Measurements from ENCODE around the gene ZNF224.
"Not testable (repeated sequence)": the region's sequence is repeated elsewhere in the genome, so short reads cannot be mapped to it uniquely, and the experiment has no call there.

Gene ZNF224

DNA sequence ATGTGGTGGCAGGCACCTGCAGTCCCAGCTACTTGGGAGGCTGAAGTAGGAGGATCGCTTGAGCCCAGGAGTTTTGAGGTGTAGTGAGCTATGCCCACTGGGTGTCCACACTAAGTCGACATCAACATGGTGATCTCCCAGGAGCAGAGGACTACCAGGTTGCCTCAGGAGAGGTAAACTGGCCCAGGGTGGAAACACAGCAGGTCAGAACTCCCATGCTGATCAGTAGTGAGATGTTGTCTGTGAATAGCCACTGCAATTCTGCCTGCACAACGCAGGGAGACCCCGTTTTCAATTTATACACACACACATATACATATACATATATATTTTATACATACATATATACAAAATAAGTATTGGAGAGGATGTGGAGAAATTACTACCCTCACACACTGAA is 2.1 kb upstream of the ZNF224 start:
- Histone ChIP-seq H2AFZ (ENCODE audit: low read depth, low read length) (no peak overlapping the region), H3K4me1 (ENCODE audit: insufficient read depth, low read length) (no peaks in the 10 kb centered on the region), H3K27me3 (ENCODE audit: insufficient read depth, low read length) (no peaks in the 10 kb centered on the region), H3K9me3 (ENCODE audit: low read length) (no peaks in the 10 kb centered on the region), H3K36me3 (ENCODE audit: insufficient read depth, low read length) (peaks cover 3% of the 10 kb centered on the region), H3K4me3 (ENCODE audit: low read length) (no peak overlapping the region)

DNA sequence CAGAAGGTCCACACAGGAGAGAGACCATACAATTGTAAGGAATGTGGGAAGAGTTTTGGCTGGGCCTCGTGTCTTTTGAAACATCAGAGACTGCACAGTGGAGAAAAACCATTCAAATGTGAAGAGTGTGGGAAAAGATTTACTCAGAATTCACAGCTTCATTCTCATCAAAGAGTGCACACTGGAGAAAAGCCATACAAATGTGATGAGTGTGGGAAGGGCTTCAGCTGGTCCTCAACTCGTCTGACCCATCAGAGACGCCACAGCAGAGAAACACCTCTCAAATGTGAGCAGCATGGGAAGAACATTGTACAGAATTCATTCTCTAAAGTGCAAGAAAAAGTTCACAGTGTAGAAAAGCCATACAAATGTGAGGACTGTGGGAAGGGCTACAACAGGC is 13.6 kb downstream of the ZNF224 start:
- H3K36me3 ChIP-seq (ENCODE audit: insufficient read depth, low read length): peaks cover 45% of the 10 kb centered on the region
- H3K4me1 ChIP-seq (ENCODE audit: insufficient read depth, low read length): no peaks in the 10 kb centered on the region
- H3K4me3 ChIP-seq (ENCODE audit: low read length): no peak overlapping the region
- H3K9me3 ChIP-seq (ENCODE audit: low read length): peaks cover 36% of the 10 kb centered on the region
- H2AFZ ChIP-seq (ENCODE audit: low read depth, low read length): no peak overlapping the region
- H3K27me3 ChIP-seq (ENCODE audit: insufficient read depth, low read length): no peaks in the 10 kb centered on the region

DNA sequence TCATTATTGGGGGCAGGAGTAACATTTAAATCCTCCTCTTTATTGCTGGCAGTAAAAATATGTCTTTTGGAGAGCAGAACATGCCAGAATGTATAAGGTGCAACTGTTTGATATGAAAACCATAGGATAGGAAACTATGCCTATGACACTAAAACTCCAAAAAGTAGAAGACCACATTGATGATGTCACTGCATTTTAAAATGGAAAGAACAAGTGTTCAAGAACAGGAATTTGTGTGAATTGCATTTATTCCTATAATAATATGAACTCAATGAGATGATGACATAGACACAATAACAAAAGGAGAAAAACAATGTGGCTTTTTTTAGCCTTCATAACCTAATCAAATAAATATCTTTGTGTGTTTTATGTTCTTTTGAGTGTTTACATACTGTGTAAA is 15.3 kb downstream of the ZNF224 start:
- Histone ChIP-seq H3K4me1 (ENCODE audit: insufficient read depth, low read length) (peaks cover 3% of the 10 kb centered on the region), H3K9me3 (ENCODE audit: low read length) (peaks cover 34% of the 10 kb centered on the region), H2AFZ (ENCODE audit: low read depth, low read length) (no peak overlapping the region), H3K36me3 (ENCODE audit: insufficient read depth, low read length) (peaks cover 31% of the 10 kb centered on the region), H3K4me3 (ENCODE audit: low read length) (no peak overlapping the region), H3K27me3 (ENCODE audit: insufficient read depth, low read length) (no peaks in the 10 kb centered on the region)

DNA sequence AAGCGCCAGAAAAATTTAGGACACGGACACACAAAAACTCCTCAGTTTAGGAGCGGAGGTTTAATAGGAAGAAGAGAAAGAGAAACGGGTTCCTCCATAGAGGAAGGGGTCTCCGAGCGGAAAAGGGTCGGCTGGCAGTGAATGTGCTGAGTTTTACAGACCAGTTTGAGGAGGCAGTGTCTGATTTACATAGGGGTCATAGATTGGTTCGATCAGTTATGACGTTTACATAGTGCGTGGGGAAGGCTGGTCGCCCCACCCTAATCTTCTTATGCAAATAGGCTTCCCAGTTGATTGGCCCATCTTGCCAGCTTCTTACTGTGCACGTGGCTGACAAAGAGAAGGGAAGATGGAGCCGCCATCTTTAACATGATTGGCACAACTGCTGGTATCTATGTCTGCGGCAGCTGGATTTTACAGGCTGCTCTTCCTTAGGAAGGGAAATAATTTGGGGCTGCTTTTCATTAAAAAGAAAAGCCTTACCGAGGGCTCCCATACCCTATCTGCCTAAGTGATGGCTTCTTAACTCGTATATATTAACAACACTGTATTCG is 17.8 kb downstream of the ZNF224 start:
- H3K4me3 ChIP-seq (ENCODE audit: low read length): peak overlapping the region; percentile 94

DNA sequence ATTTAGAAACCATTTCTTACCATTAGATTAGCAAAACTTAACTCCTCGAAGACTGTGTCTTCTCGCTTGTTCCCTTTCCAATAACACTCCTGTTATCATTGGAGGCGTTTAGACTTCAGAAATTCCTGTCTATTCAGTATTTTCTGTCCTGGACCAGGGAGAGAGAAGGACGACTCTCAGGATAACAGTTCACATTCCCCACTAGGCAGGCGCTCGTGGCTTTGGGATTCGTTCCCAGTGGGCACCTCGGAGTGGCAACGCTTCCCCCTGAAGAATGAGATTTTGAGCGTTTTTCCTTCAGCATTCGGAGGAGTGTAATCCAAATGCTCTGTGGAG is 18.6 kb downstream of the ZNF224 start:
- peak overlapping the region; percentile 94 for H3K4me3 ChIP-seq (ENCODE audit: low read length)
- H2AFZ ChIP-seq (ENCODE audit: low read depth, low read length): peak overlapping the region; percentile 62
- peaks cover 21% of the 10 kb centered on the region for H3K36me3 ChIP-seq (ENCODE audit: insufficient read depth, low read length)
- H3K27me3 ChIP-seq (ENCODE audit: insufficient read depth, low read length): no peaks in the 10 kb centered on the region
- H3K4me1 ChIP-seq (ENCODE audit: insufficient read depth, low read length): peaks cover 3% of the 10 kb centered on the region
- H3K9me3 ChIP-seq (ENCODE audit: low read length): peaks cover 12% of the 10 kb centered on the region

More for the DNA sequence above, 17.8 kb downstream of the ZNF224 start:
- Histone ChIP-seq H3K27me3 (ENCODE audit: insufficient read depth, low read length) (no peaks in the 10 kb centered on the region), H3K4me1 (ENCODE audit: insufficient read depth, low read length) (peaks cover 3% of the 10 kb centered on the region), H3K9me3 (ENCODE audit: low read length) (peaks cover 19% of the 10 kb centered on the region), H2AFZ (ENCODE audit: low read depth, low read length) (peak overlapping the region; percentile 62), H3K36me3 (ENCODE audit: insufficient read depth, low read length) (peaks cover 24% of the 10 kb centered on the region)

DNA sequence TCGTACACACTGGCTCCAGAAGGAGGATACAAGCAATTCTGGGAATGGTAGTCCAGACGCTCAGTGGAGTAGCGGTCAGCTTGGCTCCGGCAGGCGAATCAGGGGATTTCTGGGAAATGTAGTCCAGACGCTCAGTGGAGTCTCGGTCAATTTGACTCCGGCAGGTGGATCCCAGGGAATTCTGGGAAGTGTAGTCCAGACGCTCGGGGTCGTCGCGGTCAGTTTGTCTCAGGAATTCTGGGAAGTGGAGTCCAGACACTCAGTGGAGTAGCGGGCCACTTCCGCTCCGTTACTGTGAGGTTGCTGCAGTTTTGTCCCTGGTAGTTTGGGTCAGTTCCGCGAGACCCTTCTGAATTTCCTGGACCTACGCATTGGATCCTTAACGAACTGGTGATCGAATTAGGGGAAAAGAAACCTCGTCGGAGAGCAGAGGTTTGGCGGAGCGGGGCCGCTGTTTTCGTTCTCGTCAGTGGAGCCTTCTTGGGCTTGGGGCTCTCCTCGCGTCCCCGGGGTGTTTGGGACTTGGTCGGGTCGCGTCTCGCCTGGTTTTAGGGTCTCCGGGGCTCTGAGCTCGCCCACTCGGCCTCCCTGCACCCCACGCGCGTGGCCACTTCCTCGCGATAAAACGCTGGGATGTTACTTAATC is 19.1 kb downstream of the ZNF224 start, which contains the start of gene ZNF225:
TSS of gene ZNF225 (plus strand) at position 262 of the 646 bp plus-strand sequence. CDS start 2,429 bp downstream, outside the sequence.
- H3K36me3 ChIP-seq (ENCODE audit: insufficient read depth, low read length): peaks cover 20% of the 10 kb centered on the region
- H3K27me3 ChIP-seq (ENCODE audit: insufficient read depth, low read length): no peaks in the 10 kb centered on the region
- H3K4me3 ChIP-seq (ENCODE audit: low read length): peak within 1 kb of the TSS; percentile 94
- H3K9me3 ChIP-seq (ENCODE audit: low read length): peaks cover 7% of the 10 kb centered on the region
- peak within 1 kb of the TSS; percentile 62 for H2AFZ ChIP-seq (ENCODE audit: low read depth, low read length)
- peaks cover 3% of the 10 kb centered on the region for H3K4me1 ChIP-seq (ENCODE audit: insufficient read depth, low read length)

DNA sequence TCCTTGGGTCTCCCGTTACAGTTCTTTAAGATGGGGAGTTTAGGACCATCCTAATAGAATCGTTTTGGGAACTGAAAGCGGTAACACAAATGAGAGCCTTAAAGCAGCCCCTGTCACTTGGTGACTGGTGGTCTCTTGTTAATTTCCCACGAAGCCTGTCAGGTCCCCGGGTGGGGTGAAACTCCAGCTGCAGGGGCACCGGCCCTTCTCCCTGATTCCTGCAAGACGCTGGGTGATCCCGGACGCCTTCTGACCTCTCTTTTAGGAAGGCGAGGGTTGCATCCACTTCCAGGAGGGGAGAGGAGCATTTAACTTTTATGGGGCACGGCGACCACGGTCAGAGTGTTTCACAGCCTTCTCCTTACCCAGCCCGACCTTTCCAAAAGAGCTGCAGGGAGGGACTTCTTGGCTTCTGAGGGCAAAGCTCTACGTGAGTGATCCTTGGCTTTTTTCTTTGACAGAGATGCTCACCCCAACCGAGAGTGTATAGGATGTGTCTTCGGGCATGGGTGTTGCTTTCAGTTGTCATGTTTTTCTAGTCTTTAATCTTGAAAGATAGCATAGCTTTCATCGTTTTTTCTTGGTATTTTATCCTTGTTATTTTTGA is 19.7 kb downstream of the ZNF224 start:
- Histone ChIP-seq H3K36me3 (ENCODE audit: insufficient read depth, low read length) (peaks cover 19% of the 10 kb centered on the region), H3K4me1 (ENCODE audit: insufficient read depth, low read length) (peaks cover 3% of the 10 kb centered on the region), H3K9me3 (ENCODE audit: low read length) (peaks cover 7% of the 10 kb centered on the region), H2AFZ (ENCODE audit: low read depth, low read length) (peak overlapping the region; percentile 58), H3K4me3 (ENCODE audit: low read length) (peak overlapping the region; percentile 94), H3K27me3 (ENCODE audit: insufficient read depth, low read length) (no peaks in the 10 kb centered on the region)

DNA sequence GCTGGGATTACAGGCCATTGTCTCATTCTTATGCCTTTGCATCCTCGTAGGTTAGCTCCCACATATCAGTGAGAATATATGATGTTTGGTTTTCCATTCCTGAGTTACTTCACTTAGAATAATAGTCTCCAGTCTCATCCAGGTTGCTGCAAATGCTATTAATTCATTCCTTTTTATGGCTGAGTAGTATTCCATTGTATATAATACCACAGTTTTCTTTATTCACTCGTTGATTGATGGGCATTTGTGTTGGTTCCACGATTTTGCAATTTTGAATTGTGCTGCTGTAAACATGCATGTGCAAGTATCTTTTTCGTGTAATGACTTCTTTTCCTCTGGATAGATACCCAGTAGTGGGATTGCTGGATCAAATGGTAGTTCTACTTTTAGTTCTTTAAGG is 27.0 kb downstream of the ZNF224 start:
- not testable (repeated sequence) for H3K4me3 ChIP-seq (ENCODE audit: low read length); H3K4me1 ChIP-seq (ENCODE audit: insufficient read depth, low read length); H3K27me3 ChIP-seq (ENCODE audit: insufficient read depth, low read length); H2AFZ ChIP-seq (ENCODE audit: low read depth, low read length)
- peaks cover 51% of the 10 kb centered on the region for H3K36me3 ChIP-seq (ENCODE audit: insufficient read depth, low read length)
- H3K9me3 ChIP-seq (ENCODE audit: low read length): peaks cover 13% of the 10 kb centered on the region

DNA sequence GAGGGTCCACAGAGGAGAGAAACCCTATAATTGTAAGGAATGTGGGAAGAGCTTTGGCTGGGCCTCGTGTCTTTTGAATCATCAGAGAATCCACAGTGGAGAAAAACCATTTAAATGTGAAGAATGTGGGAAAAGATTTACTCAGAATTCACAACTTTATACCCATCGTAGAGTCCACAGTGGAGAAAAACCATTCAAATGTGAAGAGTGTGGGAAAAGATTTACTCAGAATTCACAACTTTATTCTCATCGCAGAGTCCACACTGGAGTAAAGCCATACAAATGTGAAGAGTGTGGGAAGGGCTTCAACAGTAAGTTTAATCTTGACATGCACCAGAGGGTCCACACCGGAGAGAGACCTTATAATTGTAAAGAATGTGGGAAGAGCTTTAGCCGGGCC is 37.8 kb downstream of the ZNF224 start:
- H3K9me3 ChIP-seq (ENCODE audit: low read length): peaks cover 39% of the 10 kb centered on the region
- no peak overlapping the region for H2AFZ ChIP-seq (ENCODE audit: low read depth, low read length)
- peaks cover 16% of the 10 kb centered on the region for H3K4me1 ChIP-seq (ENCODE audit: insufficient read depth, low read length)
- no peaks in the 10 kb centered on the region for H3K27me3 ChIP-seq (ENCODE audit: insufficient read depth, low read length)
- no peak overlapping the region for H3K4me3 ChIP-seq (ENCODE audit: low read length)
- H3K36me3 ChIP-seq (ENCODE audit: insufficient read depth, low read length): peaks cover 41% of the 10 kb centered on the region

DNA sequence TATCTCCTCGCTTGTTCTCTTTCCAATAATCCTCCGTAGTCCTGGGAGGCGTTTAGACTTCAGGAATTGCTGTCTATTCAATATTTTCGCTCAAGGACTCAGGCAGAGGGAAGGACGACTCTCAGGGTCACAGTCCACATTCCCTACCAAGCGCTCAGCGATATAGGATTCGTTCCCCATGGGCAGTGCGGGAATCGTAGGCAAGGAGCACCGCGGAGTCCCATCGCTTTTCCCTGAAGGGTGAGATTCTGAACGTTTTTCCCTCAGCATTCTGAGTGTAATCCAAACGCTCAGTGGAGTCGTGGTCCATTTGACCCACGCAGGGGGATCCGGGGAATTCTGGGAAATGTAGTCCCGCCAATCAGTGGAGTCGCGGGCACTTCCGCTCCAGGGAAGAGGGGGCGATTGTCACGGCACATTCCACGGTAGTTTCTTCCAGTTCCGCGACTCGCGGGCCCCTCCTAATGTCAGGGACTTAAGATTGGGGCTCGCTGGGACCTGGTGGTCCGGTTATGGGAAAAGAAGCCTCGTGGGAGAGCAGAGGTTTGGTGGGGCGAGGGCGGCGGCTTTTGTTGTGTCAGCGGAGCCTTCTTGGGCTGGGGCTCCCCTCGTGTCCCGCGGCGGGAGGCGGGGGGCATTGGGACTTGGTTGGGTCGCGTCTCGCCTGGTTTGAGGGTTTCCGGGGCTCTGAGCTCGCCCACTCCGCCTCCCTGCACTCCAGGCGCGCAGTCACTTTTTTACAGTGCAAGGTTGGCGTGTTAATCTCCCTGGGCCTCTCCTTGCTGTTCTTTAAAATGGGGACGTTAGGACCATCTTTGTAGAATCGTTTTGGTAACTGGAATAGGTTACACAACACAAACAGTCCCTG is 47.3 kb downstream of the ZNF224 start, which contains the start of gene ZNF234:
TSS of gene ZNF234 (plus strand) at position 364 of the 868 bp plus-strand sequence. CDS start 3,079 bp downstream, outside the sequence.
- Histone ChIP-seq H3K27me3 (ENCODE audit: insufficient read depth, low read length) (no peaks in the 10 kb centered on the region), H3K4me3 (ENCODE audit: low read length) (peak within 1 kb of the TSS; percentile 70), H2AFZ (ENCODE audit: low read depth, low read length) (peak within 1 kb of the TSS; percentile 91), H3K36me3 (ENCODE audit: insufficient read depth, low read length) (peaks cover 22% of the 10 kb centered on the region), H3K9me3 (ENCODE audit: low read length) (peaks cover 2% of the 10 kb centered on the region), H3K4me1 (ENCODE audit: insufficient read depth, low read length) (peaks cover 17% of the 10 kb centered on the region)

DNA sequence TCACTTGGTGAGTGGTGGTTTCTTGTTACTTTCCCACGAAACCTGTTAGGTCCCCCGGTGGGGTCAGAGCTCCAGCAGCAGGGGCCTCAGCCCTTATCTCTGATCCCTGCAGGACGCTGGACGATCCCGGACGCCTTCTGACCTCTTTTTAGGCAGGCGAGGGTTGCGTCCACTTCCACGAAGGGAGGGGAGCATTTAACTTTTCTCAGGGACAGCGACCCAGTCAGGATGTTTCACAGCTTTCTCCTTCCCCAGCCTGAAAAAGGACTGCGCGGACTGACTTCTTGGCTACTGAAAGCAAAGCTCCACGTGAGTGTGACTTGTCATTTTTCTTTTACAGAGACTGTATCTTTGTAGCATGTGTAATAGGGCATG is 47.9 kb downstream of the ZNF224 start:
- Histone ChIP-seq H3K36me3 (ENCODE audit: insufficient read depth, low read length) (peaks cover 23% of the 10 kb centered on the region), H3K27me3 (ENCODE audit: insufficient read depth, low read length) (no peaks in the 10 kb centered on the region), H3K9me3 (ENCODE audit: low read length) (peaks cover 2% of the 10 kb centered on the region), H3K4me1 (ENCODE audit: insufficient read depth, low read length) (peaks cover 17% of the 10 kb centered on the region), H2AFZ (ENCODE audit: low read depth, low read length) (peak overlapping the region; percentile 91), H3K4me3 (ENCODE audit: low read length) (peak overlapping the region; percentile 70)

DNA sequence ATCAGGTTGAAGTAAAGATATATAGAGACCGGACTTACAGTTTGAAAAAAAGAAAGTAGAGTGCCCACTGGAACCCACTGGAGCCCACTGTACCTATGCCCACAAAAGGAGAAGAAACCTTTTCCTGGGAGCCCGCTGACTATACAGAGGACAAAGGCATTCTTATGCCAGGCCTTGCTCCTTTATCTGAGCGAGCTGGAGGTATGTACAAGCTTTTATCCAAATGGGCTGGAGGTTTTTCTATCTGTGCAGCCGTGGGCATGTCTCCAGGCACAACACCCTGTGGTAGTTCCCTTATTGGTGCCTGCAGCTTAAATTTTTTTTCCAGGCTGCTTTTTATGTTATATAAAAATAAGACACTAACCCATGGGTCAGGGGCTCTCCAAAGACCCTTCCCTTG is 55.6 kb downstream of the ZNF224 start:
- no peak overlapping the region for H3K4me3 ChIP-seq (ENCODE audit: low read length)
- no peaks in the 10 kb centered on the region for H3K27me3 ChIP-seq (ENCODE audit: insufficient read depth, low read length)
- H3K9me3 ChIP-seq (ENCODE audit: low read length): peaks cover 8% of the 10 kb centered on the region
- H2AFZ ChIP-seq (ENCODE audit: low read depth, low read length): no peak overlapping the region
- peaks cover 73% of the 10 kb centered on the region for H3K36me3 ChIP-seq (ENCODE audit: insufficient read depth, low read length)
- H3K4me1 ChIP-seq (ENCODE audit: insufficient read depth, low read length): no peaks in the 10 kb centered on the region

DNA sequence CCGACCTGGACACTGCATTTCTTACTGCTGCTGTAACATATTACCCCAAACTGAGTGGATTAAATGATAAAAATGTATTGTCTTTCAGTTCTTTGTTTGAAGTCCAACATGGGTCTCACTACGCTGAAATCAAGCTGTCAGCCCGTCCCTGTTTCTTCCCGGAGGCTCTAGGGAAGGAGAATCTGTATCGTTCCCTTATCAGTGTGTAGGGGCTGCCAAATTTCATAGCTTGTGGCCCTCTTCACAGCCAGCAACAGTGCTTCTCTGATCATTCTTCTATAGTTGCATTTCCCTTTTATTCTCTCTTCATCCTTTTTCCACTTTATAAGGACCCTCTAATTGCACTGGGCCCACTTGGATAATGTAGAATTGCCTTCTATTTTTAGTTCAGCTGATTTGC is 57.3 kb downstream of the ZNF224 start:
- Histone ChIP-seq H3K4me1 (ENCODE audit: insufficient read depth, low read length) (no peaks in the 10 kb centered on the region), H3K36me3 (ENCODE audit: insufficient read depth, low read length) (peaks cover 73% of the 10 kb centered on the region), H3K4me3 (ENCODE audit: low read length) (no peak overlapping the region), H3K27me3 (ENCODE audit: insufficient read depth, low read length) (no peaks in the 10 kb centered on the region), H2AFZ (ENCODE audit: low read depth, low read length) (no peak overlapping the region), H3K9me3 (ENCODE audit: low read length) (peaks cover 20% of the 10 kb centered on the region)
